HG03378 (cell line): Measurements from ENCODE around the gene PLSCR5.
A peak's percentile ranks its signal among the peaks of the same experiment; 100 is the strongest.

ENCODE experiments used
- ATAC-seq: cut with Tn5 transposase; IDR thresholded peaks from one replicate; pipeline ENCODE4 v1.9.1; 2021; ENCODE audit warnings: mild to moderate bottlenecking, moderate library complexity; ENCODE audit not compliant: unreplicated experiment

Gene PLSCR5

GRCh38 chr3:146546366-146546965 is 58.7 kb downstream of the PLSCR5 start:
- ATAC-seq: no peak

DNA sequence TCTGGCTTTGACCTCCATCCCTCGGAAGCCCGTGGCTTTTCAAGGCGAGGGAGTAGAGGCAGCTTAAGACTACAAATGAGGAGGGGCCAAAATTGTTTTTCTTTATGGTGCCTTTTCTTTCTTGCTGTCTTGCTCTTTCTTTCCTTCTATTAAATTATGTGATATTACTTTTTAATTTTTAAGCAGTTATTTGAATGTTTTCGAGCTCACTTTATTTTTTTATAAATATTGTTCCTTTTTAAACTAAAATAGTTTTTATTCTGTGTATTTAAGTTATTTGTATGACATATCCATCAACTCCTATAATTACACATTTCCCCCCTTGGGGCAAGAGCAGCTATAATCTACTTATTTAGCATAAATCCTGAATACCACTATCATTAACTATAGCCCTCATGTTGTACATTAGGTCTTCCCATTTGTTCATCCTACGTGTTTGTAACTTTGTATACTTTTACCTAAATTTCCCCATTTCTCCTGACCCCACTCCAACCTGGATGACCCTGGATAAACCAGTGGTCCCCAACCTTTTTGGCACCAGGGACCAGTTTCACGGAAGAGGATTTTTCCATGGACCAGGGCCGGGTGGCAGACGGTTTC is 60.1 kb downstream of the PLSCR5 start:
- peak; percentile 10 for ATAC-seq

- peak; percentile 85 for ATAC-seq
Measured at GRCh38 chr3:146544002-146544928, 60.9 kb downstream of the PLSCR5 start, which contains the start of gene PLSCR1. Gene PLSCR1, minus strand, starts transcription at chr3:146544607. Its CDS starts 8,055 bp downstream, at chr3:146536552.

DNA sequence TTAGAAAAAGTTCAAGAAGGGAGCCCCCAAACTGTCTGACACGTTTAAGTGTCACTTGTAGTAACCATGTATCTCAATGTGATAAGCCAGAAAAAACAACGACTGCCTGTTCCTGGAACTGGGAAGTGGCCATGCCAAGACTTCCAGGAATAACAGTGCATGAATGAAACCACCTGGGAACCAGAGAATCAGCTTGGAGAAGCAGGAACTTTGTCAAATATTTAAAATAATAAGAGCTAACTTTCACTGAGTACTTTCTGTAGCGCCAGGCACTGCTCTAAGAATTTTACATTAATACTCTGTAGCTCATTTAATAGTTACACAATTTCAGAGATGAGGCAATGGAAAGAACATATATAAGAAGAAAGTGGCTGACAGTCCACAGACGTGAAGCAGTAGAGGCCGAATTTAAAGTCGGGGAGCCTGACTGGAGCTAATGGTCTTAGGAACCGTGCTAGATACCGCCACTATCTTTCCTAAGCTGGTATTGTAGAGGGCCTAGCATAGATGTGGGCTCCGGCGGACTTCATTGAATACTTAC is 61.6 kb downstream of the PLSCR5 start:
- ATAC-seq: peak; percentile 9

GRCh38 chr3:146542978-146543377 is 62.2 kb downstream of the PLSCR5 start:
- no peak for ATAC-seq

DNA sequence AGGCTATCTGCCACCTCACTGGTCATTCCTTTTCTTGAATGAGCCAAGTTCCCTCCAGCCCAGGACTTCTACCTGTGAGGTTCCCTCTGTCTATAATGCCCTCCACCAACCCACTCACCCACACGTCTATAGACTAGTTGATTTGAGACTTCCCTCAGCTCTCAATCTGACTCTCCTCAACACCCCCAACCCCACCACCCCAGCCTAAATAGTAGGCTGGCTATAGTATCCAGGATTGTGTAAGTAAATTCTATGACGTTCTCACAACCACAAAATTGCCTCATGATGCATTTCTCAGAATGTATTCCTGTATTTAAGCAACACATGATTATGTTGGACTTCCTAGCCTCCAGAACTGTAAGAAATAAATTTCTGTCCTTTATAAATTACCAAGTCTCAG is 63.0 kb downstream of the PLSCR5 start:
- ATAC-seq: no peak

DNA sequence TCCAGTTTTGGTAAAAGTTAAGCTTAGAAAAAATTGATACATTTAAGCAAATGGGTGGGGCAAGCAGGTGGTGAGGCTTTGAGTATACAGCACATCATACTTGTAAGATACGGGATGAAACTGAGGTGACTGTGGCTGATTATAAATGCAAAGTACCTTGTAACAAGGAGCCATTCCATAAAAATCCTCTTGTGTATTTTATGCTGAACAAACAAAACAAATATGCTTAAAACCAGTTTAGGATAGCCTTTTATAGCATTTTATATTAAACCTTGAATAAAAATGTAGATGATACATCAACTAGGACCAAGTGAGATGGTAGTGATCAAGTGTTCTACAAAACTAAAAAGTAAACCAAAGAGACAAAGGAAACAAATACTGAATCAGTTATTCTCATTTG is 64.2 kb downstream of the PLSCR5 start:
- no peak for ATAC-seq

DNA sequence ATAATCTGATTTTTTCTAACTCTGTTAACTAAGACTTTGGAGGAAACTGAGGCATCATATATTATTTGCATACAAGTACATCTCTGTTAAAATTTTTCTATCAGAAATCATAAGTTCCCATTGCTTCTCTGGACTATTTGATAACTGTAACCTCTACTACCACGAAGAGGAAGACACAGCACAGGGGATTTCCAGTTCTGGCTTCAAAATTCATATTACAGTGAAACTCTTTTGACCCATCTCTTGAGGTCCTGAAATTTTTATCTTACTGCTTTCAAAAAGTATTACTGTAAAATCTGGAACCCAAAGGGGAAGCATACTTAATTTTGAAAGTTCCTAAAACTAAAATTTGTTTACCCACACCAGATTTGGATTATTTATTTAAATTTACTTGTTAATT is 64.9 kb downstream of the PLSCR5 start:
- peak; percentile 34 for ATAC-seq

GRCh38 chr3:146539315-146539714 is 65.8 kb downstream of the PLSCR5 start:
- no peak for ATAC-seq

- no peak for ATAC-seq
Measured at GRCh38 chr3:146537603-146538002, 67.5 kb downstream of the PLSCR5 start.

DNA sequence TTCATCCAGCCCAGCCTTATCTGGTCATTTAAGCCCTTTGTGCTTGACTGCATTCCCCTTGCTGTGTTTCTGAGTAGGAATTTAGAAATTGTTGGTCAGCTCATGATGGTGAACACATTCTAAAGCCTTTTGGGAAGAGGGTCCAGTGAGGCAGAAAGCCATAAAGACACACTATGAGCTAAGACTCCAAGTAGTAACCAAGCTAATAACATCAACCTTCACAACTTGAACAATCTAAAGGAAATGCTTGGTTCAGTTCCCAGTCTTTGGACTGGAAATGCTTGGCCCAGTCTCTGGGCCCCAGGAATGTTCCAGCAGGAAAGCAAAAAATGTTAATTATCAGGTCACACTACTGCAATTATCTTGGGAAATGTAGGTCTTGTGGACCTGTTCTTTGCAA is 68.5 kb downstream of the PLSCR5 start:
- ATAC-seq: no peak
